Fibroblast of skin of right quadriceps (primary cell): ENCODE measurements around the gene MOCS3.

Experiments
- DNase-seq: peaks from one replicate; pipeline ENCODE4 v3.0.0-alpha.2; 2013

Gene MOCS3

GRCh38 chr20:50958615-50959542, at the start of gene MOCS3:
Gene MOCS3 (plus strand): TSS chr20:50958818. CDS start chr20:50958843, 25 bp downstream.
- peak; percentile 92 for DNase-seq

GRCh38 chr20:50909413-50909812, 49.2 kb upstream of the MOCS3 start:
- no peak for DNase-seq

GRCh38 chr20:50911030-50911429, 47.6 kb upstream of the MOCS3 start:
- peak; percentile 91 for DNase-seq

- DNase-seq = no peak
Measured at GRCh38 chr20:50911716-50912115, 46.9 kb upstream of the MOCS3 start.

- DNase-seq = peak; percentile 76
Measured at GRCh38 chr20:50913690-50914375, 44.8 kb upstream of the MOCS3 start.

GRCh38 chr20:50915424-50915823, 43.2 kb upstream of the MOCS3 start:
- peak; percentile 57 for DNase-seq

- DNase-seq = peak; percentile 39
Measured at GRCh38 chr20:50916257-50916656, 42.4 kb upstream of the MOCS3 start.

GRCh38 chr20:50916934-50917333, 41.7 kb upstream of the MOCS3 start:
- DNase-seq = no peak

GRCh38 chr20:50918403-50918802, 40.2 kb upstream of the MOCS3 start:
- peak; percentile 41 for DNase-seq

GRCh38 chr20:50919567-50919966, 39.1 kb upstream of the MOCS3 start:
- peak; percentile 70 for DNase-seq

- peak; percentile 20 for DNase-seq
Measured at GRCh38 chr20:50920997-50921396, 37.6 kb upstream of the MOCS3 start.

GRCh38 chr20:50921803-50922501, 36.7 kb upstream of the MOCS3 start:
- no peak for DNase-seq

- DNase-seq = no peak
Measured at GRCh38 chr20:50924261-50924920, 34.2 kb upstream of the MOCS3 start.

- no peak for DNase-seq
Measured at GRCh38 chr20:50926530-50926929, 32.1 kb upstream of the MOCS3 start.

- no peak for DNase-seq
Measured at GRCh38 chr20:50928469-50928868, 30.1 kb upstream of the MOCS3 start.

- DNase-seq = peak; percentile 94
Measured at GRCh38 chr20:50929299-50930138, 29.1 kb upstream of the MOCS3 start.

GRCh38 chr20:50930139-50930975, 28.3 kb upstream of the MOCS3 start:
- DNase-seq = no peak

- no peak for DNase-seq
Measured at GRCh38 chr20:50930976-50931305, 27.7 kb upstream of the MOCS3 start.

- DNase-seq = peak; percentile 93
Measured at GRCh38 chr20:50931306-50932015, 27.2 kb upstream of the MOCS3 start, which contains the start of gene ADNP. Gene ADNP (minus strand): TSS chr20:50931437. CDS start chr20:50903996, 27,441 bp downstream.

- no peak for DNase-seq
Measured at GRCh38 chr20:50932016-50932485, 26.6 kb upstream of the MOCS3 start.
